ENCODE data around the gene RBM44. TPM values are rescaled to one million over a fixed set of nuclear protein-coding genes. Genes with fewer than 3 reads are reported as not detected.

Gene RBM44
- polyA plus RNA-seq, 1 donor from 2014 or later = 2.5 TPM

- no peak for TF ChIP-seq SMC3 (conservative IDR thresholded peaks at IDR 0.05; ENCODE audit: poor library complexity)
- TF ChIP-seq MXI1 (conservative IDR thresholded peaks at IDR 0.05; ENCODE audit: poor library complexity, severe bottlenecking) = no peak
- no peak for TF ChIP-seq EZH2 (IDR thresholded peaks at IDR 0.05; ENCODE audit: borderline replicate concordance, insufficient read depth, low read length, poor library complexity, severe bottlenecking)
- no peak for TF ChIP-seq REST (IDR thresholded peaks at IDR 0.05; ENCODE audit: borderline replicate concordance)
- no peak for TF ChIP-seq RAD21 (conservative IDR thresholded peaks at IDR 0.05)
- TF ChIP-seq TAF1 (IDR thresholded peaks at IDR 0.05; ENCODE audit: low read depth) = no peak
- no peak for TF ChIP-seq EP300 (conservative IDR thresholded peaks at IDR 0.05; ENCODE audit: poor library complexity, severe bottlenecking)
- no peak for TF ChIP-seq POLR2AphosphoS5 (IDR thresholded peaks at IDR 0.05)
- no peak for TF ChIP-seq CTCF (IDR thresholded peaks at IDR 0.05; ENCODE audit: poor library complexity, severe bottlenecking)
- Histone ChIP-seq H3K36me3 (ENCODE audit: insufficient read depth, low read length) (no peaks in the 10 kb centered on the region), H3K9me3 (ENCODE audit: low read length) (no peaks in the 10 kb centered on the region), H3K9me2 (ENCODE audit: insufficient read depth, low read length) (no peaks in the 10 kb centered on the region), H3F3A (ENCODE audit: insufficient read depth, low read length, poor library complexity, severe bottlenecking) (no peaks in the 10 kb centered on the region), H4K20me1 (ENCODE audit: insufficient read depth) (no peaks in the 10 kb centered on the region), H2AFZ (ENCODE audit: low read depth, low read length) (no peak overlapping the region), H3K27me3 (ENCODE audit: insufficient read depth, low read depth, low read length) (peaks cover 17% of the 10 kb centered on the region), H3K9ac (ENCODE audit: low read length) (no peak overlapping the region), H3K79me2 (replicated peaks; ENCODE audit: insufficient read depth, low read length) (no peaks in the 10 kb centered on the region), H3K27ac (ENCODE audit: low read length) (no peak overlapping the region), H3K4me2 (ENCODE audit: low read length) (no peak overlapping the region), H3K4me3 (ENCODE audit: low read length) (no peak overlapping the region)
Observed at GRCh38 chr2:237863689-237864443, 65.3 kb downstream of the RBM44 start.

DNA sequence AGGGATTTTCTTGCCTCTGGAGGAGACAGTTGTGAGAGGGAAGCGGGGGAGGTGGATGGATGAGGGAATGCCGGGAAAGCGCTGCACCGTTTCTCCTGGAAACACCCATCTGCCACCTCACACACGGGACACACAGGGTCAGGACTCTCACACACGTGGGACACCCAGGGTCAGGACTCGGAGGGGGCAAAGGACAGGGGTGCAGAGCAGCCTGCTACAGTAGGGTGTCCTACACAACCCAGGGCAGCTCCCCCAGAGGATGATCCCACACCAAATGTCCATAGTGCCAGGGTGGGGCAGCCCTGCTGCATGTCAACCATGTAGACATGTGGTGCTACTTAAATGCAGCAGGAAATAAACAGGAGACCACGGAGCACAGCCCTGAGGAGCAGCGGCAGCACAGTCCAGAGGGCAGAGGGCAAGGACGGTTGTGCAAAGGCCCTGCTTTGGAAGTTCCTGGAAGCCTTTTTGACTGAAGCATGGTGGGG, 65.9 kb downstream of the RBM44 start:
- Histone ChIP-seq H3K9ac (ENCODE audit: low read length) (no peak overlapping the region), H2AFZ (ENCODE audit: low read depth, low read length) (no peak overlapping the region)

More for the DNA sequence above, 65.9 kb downstream of the RBM44 start:
- TF ChIP-seq RAD21 (conservative IDR thresholded peaks at IDR 0.05) (no peak), TAF1 (IDR thresholded peaks at IDR 0.05; ENCODE audit: low read depth) (no peak), EZH2 (IDR thresholded peaks at IDR 0.05; ENCODE audit: borderline replicate concordance, insufficient read depth, low read length, poor library complexity, severe bottlenecking) (no peak), REST (IDR thresholded peaks at IDR 0.05; ENCODE audit: borderline replicate concordance) (no peak), EP300 (conservative IDR thresholded peaks at IDR 0.05; ENCODE audit: poor library complexity, severe bottlenecking) (no peak), CTCF (IDR thresholded peaks at IDR 0.05; ENCODE audit: poor library complexity, severe bottlenecking) (no peak), MXI1 (conservative IDR thresholded peaks at IDR 0.05; ENCODE audit: poor library complexity, severe bottlenecking) (no peak), SMC3 (conservative IDR thresholded peaks at IDR 0.05; ENCODE audit: poor library complexity) (no peak), POLR2AphosphoS5 (IDR thresholded peaks at IDR 0.05) (no peak)
- H3K27ac ChIP-seq (ENCODE audit: low read length) = no peak overlapping the region
- H3K4me3 ChIP-seq (ENCODE audit: low read length) = no peak overlapping the region
- no peak overlapping the region for H3K4me2 ChIP-seq (ENCODE audit: low read length)
- H3K9me2 ChIP-seq (ENCODE audit: insufficient read depth, low read length) = no peaks in the 10 kb centered on the region
- H3K79me2 ChIP-seq (replicated peaks; ENCODE audit: insufficient read depth, low read length) = no peaks in the 10 kb centered on the region
- no peaks in the 10 kb centered on the region for H4K20me1 ChIP-seq (ENCODE audit: insufficient read depth)
- H3K9me3 ChIP-seq (ENCODE audit: low read length) = no peaks in the 10 kb centered on the region
- H3K27me3 ChIP-seq (ENCODE audit: insufficient read depth, low read depth, low read length) = peaks cover 13% of the 10 kb centered on the region
- H3K36me3 ChIP-seq (ENCODE audit: insufficient read depth, low read length) = no peaks in the 10 kb centered on the region
- no peaks in the 10 kb centered on the region for H3F3A ChIP-seq (ENCODE audit: insufficient read depth, low read length, poor library complexity, severe bottlenecking)

Data from neural cell (in vitro differentiated cells).